PC-9 (cell line): ENCODE results near the gene RUNX2. TPM values are rescaled to one million over a fixed set of nuclear protein-coding genes. Genes with fewer than 3 reads are reported as not detected.

Experiments
- BruUV-seq: library from RNA; stranded (reverse); fragments of 400-500 nt; replicated peaks from 2 replicates; lab custom pipeline; 2021; lab: Mats Ljungman, UMichigan
- CTCF ChIA-PET: fragments of 300-600 bp; sonication (Branson Sonifier 250); formaldehyde crosslinking; loops from one replicate; lab custom pipeline; 2022; ENCODE audit warnings: antibody characterized with exemption; lab: Charles Lee
- POLR2A ChIA-PET: fragments of 300-600 bp; sonication (Branson Sonifier 250); formaldehyde crosslinking; loops from one replicate; lab custom pipeline; 2022; ENCODE audit warnings: antibody characterized with exemption; ENCODE audit not compliant: unreplicated experiment; lab: Charles Lee
- DNase-seq, 2 experiments: peaks; one replicate each; pipeline versions ENCODE4 v3.0.0 to v3.0.0-alpha.2; 2015 to 2022; ENCODE audit warnings: mixed read lengths in 1 of 2
- H2AFZ ChIP-seq: fragments of 200-600 bp; sonication (generic); 2 replicates; pipeline ENCODE4 v1.8.1; 2017; ENCODE audit warnings: antibody characterized with exemption
- H3F3A ChIP-seq: fragments of 200-600 bp; sonication (generic); 2 replicates; pipeline ENCODE4 v1.8.1; 2017; ENCODE audit warnings: antibody characterized with exemption, mild to moderate bottlenecking, low read depth; ENCODE audit not compliant: insufficient read depth
- H3K27ac ChIP-seq: fragments of 200-600 bp; sonication (generic); 2 replicates; pipeline ENCODE4 v1.6.1; 2016; ENCODE audit warnings: mixed run types
- H3K27me3 ChIP-seq: fragments of 200-600 bp; sonication (generic); 2 replicates; pipeline ENCODE4 v1.6.1; 2016; ENCODE audit warnings: low read depth, mixed run types; ENCODE audit not compliant: insufficient read depth
- H3K36me3 ChIP-seq: fragments of 200-600 bp; sonication (generic); 2 replicates; pipeline ENCODE4 v1.6.1; 2016; ENCODE audit warnings: low read depth, mixed run types
- H3K4me1 ChIP-seq: fragments of 200-600 bp; sonication (generic); replicated peaks from 2 replicates; pipeline ENCODE4 v1.6.1; 2016; ENCODE audit warnings: mixed run types; ENCODE audit not compliant: insufficient read depth
- H3K4me2 ChIP-seq: fragments of 200-600 bp; sonication (generic); 2 replicates; pipeline ENCODE4 v1.6.1; 2017; ENCODE audit warnings: mixed run types
- H3K4me3 ChIP-seq: fragments of 200-600 bp; sonication (generic); 2 replicates; pipeline ENCODE4 v1.6.1; 2016; ENCODE audit warnings: mixed run types
- H3K79me2 ChIP-seq: fragments of 200-600 bp; sonication (generic); 2 replicates; pipeline ENCODE4 v1.6.1; 2017; ENCODE audit warnings: low read depth, mixed run types
- H3K9me2 ChIP-seq: fragments of 200-600 bp; sonication (generic); 2 replicates; pipeline ENCODE4 v1.8.1; 2017; ENCODE audit warnings: mild to moderate bottlenecking; ENCODE audit not compliant: insufficient read depth
- H3K9me3 ChIP-seq: fragments of 200-600 bp; sonication (generic); 2 replicates; pipeline ENCODE4 v1.8.1; 2016; ENCODE audit warnings: low read depth; ENCODE audit not compliant: insufficient read depth
- H4K20me1 ChIP-seq: fragments of 200-600 bp; sonication (generic); 2 replicates; pipeline ENCODE4 v1.8.1; 2017; ENCODE audit not compliant: insufficient read depth
- EZH2 ChIP-seq: fragments of 200-600 bp; sonication (generic); IDR thresholded peaks from 2 replicates; pipeline ENCODE4 v1.8.0; 2017; ENCODE audit warnings: antibody characterized with exemption, low read depth
- intact Hi-C: fragments of 100-400 bp; cut with micrococcal nuclease; formaldehyde crosslinking; loops from one replicate; pipeline ENCODE4 v1.10.0; 2022; ENCODE audit not compliant: unreplicated experiment
- total RNA-seq: library from RNA; stranded (reverse); gene quantifications from 2 replicates; pipeline ENCODE4 v1.2.3, GENCODE V29; 2021
- TF ChIP-seq, protein P1 (sequence below): fragments of 200-600 bp; sonication (generic); conservative IDR thresholded peaks from 2 replicates; pipeline ENCODE4 v1.6.1; 2017; ENCODE audit warnings: mixed run types, antibody characterized with exemption, mild to moderate bottlenecking, moderate library complexity

RUNX2 gene
- total RNA-seq, 1 experiment from 2014 or later: 12.5 TPM

DNA sequence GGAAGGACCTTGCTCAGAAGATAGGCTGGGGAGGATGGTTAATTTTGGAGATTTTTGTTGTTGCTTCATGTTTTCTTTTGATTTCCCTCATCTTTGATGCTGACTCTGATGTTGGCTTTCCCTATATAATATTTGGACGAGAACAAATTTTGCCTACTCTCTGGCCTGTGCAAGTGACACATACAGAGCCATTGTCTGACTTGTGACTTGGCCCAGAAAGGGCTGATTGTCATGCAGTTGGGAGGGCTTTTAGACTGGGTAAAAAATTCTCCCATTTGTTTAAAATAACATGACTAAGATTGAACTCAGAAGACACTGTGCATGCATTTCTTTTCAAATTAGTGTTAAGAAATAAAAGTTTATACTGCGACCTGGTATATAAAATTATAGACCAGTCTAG is 148.2 kb downstream of the RUNX2 start:
- H3K27ac ChIP-seq: no peak overlapping the region
- BruUV-seq: no TSS peak
- no peak overlapping the region for H2AFZ ChIP-seq
- peaks cover 22% of the 10 kb centered on the region; the same call in 1 of the 2 replicates for H3F3A ChIP-seq
- H3K9me3 ChIP-seq: no peaks in the 10 kb centered on the region
- H3K4me2 ChIP-seq: no peak overlapping the region
- H4K20me1 ChIP-seq: no peaks in the 10 kb centered on the region
- H3K9me2 ChIP-seq: no peaks in the 10 kb centered on the region; the same call in 1 of the 2 replicates
- intact Hi-C loops: no loop called here
- DNase-seq: no peak
- no peaks in the 10 kb centered on the region for H3K79me2 ChIP-seq
- H3K4me1 ChIP-seq: peaks cover 36% of the 10 kb centered on the region
- no peak for TF ChIP-seq EZH2
- TF ChIP-seq, protein P1, sequence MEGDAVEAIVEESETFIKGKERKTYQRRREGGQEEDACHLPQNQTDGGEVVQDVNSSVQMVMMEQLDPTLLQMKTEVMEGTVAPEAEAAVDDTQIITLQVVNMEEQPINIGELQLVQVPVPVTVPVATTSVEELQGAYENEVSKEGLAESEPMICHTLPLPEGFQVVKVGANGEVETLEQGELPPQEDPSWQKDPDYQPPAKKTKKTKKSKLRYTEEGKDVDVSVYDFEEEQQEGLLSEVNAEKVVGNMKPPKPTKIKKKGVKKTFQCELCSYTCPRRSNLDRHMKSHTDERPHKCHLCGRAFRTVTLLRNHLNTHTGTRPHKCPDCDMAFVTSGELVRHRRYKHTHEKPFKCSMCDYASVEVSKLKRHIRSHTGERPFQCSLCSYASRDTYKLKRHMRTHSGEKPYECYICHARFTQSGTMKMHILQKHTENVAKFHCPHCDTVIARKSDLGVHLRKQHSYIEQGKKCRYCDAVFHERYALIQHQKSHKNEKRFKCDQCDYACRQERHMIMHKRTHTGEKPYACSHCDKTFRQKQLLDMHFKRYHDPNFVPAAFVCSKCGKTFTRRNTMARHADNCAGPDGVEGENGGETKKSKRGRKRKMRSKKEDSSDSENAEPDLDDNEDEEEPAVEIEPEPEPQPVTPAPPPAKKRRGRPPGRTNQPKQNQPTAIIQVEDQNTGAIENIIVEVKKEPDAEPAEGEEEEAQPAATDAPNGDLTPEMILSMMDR: no peak
- no peak overlapping the region for H3K4me3 ChIP-seq
- POLR2A ChIA-PET: no interaction called here
- CTCF ChIA-PET: no interaction called here
- H3K36me3 ChIP-seq: peaks cover 4% of the 10 kb centered on the region; the same call in 1 of the 2 replicates
- no peaks in the 10 kb centered on the region for H3K27me3 ChIP-seq

DNA sequence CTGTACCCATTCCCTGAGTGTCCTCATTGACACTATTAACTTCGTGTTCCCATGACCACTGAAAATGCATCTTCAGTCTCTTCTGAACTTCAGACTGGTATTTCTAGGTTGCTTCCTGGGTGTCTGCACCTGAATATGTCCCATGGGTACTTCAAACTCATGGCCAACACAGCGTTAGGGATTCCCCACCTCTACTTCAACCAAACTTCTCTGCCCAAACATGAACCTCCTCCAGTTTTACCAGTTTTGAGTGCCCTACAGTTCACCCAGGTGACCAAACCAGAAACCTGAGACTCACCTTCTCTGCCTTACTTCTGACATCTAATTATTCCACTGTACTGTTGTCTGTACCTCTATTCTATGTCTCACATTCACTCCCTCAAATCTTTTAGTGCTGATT is 149.1 kb downstream of the RUNX2 start:
- intact Hi-C loops: no loop called here
- Histone ChIP-seq H2AFZ (no peak overlapping the region), H4K20me1 (no peaks in the 10 kb centered on the region), H3K9me2 (no peaks in the 10 kb centered on the region; the same call in 1 of the 2 replicates), H3K4me1 (peaks cover 36% of the 10 kb centered on the region), H3K4me2 (peak overlapping the region; percentile 49), H3K27ac (peak overlapping the region; percentile 73), H3K27me3 (no peaks in the 10 kb centered on the region), H3K79me2 (no peaks in the 10 kb centered on the region), H3F3A (peaks cover 22% of the 10 kb centered on the region; the same call in 1 of the 2 replicates), H3K9me3 (no peaks in the 10 kb centered on the region), H3K36me3 (peaks cover 4% of the 10 kb centered on the region; the same call in 1 of the 2 replicates), H3K4me3 (0 out of 2 replicates have a peak overlapping the region, but pooled peaks have one; percentile 6)
- CTCF ChIA-PET: no interaction called here
- no TSS peak for BruUV-seq
- POLR2A ChIA-PET: no interaction called here
- TF ChIP-seq, protein P1: no peak
- no peak for TF ChIP-seq EZH2
- DNase-seq: peak; percentile 38 to 67

DNA sequence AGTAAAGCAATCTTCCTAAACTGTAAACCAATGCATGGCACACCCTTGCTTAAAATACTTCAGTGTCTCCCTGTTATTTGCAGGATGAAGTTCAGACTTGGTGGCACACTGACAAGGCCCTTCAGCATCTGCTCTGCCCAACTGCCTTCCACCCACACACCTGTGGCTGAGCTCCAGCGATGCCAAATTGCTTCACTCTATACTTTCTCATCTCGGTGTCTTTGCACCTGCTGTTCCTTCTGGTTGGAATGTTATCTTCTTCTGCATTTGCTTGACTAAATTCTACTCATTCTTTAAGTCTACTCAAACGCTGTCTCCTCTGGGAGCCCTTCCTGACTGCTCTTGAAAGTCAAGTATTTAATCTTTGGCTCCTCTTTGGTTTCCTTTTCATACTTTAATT is 149.7 kb downstream of the RUNX2 start:
- Histone ChIP-seq H4K20me1 (no peaks in the 10 kb centered on the region), H3K27me3 (no peaks in the 10 kb centered on the region), H3K9me3 (no peaks in the 10 kb centered on the region), H2AFZ (no peak overlapping the region), H3K4me2 (peak overlapping the region; percentile 49), H3K9me2 (no peaks in the 10 kb centered on the region; the same call in 1 of the 2 replicates), H3K79me2 (no peaks in the 10 kb centered on the region), H3K4me3 (0 out of 2 replicates have a peak overlapping the region, but pooled peaks have one; percentile 6), H3F3A (peaks cover 22% of the 10 kb centered on the region; the same call in 1 of the 2 replicates), H3K36me3 (peaks cover 4% of the 10 kb centered on the region; the same call in 1 of the 2 replicates), H3K27ac (peak overlapping the region; percentile 73), H3K4me1 (peaks cover 36% of the 10 kb centered on the region)
- CTCF ChIA-PET: no interaction called here
- BruUV-seq: no TSS peak
- TF ChIP-seq, protein P1: no peak
- TF ChIP-seq EZH2: no peak
- DNase-seq: no peak
- intact Hi-C loops: no loop called here
- POLR2A ChIA-PET: no interaction called here
